GM23248 (cell line): ENCODE data around the gene NEIL1. TPM values are rescaled to one million over a fixed set of nuclear protein-coding genes. Genes with fewer than 3 reads are reported as not detected.
"Not testable (repeated sequence)": the region's sequence is repeated elsewhere in the genome, so short reads cannot be mapped to it uniquely, and the experiment has no call there.

Experiments used
- DNase-seq: peaks from one replicate; pipeline ENCODE4 v3.0.0-alpha.2; 2015
- H2AFZ ChIP-seq: fragments of 200-600 bp; sonication (generic); 2 replicates; pipeline ENCODE4 v1.6.1; 2016; ENCODE audit warnings: antibody characterized with exemption
- H3F3A ChIP-seq: fragments of 200-600 bp; sonication (generic); 2 replicates; pipeline ENCODE4 v1.6.1; 2016; ENCODE audit warnings: mild to moderate bottlenecking, antibody characterized with exemption, mixed run types; ENCODE audit not compliant: insufficient read depth
- H3K27ac ChIP-seq: fragments of 200-600 bp; sonication (generic); 2 replicates; pipeline ENCODE4 v1.5.1; 2016; ENCODE audit warnings: mild to moderate bottlenecking
- H3K27me3 ChIP-seq: fragments of 200-600 bp; sonication (generic); replicated peaks from 2 replicates; pipeline ENCODE4 v1.6.1; 2016; ENCODE audit warnings: mild to moderate bottlenecking; ENCODE audit not compliant: insufficient read depth
- H3K36me3 ChIP-seq: fragments of 200-600 bp; sonication (generic); 2 replicates; pipeline ENCODE4 v1.6.1; 2016; ENCODE audit warnings: low read depth, mild to moderate bottlenecking
- H3K4me1 ChIP-seq: fragments of 200-600 bp; sonication (generic); 2 replicates; pipeline ENCODE4 v1.6.1; 2016; ENCODE audit warnings: mild to moderate bottlenecking; ENCODE audit not compliant: insufficient read depth
- H3K4me2 ChIP-seq: fragments of 200-600 bp; sonication (generic); one replicate; pipeline ENCODE4 v1.6.1; 2016; ENCODE audit warnings: mild to moderate bottlenecking; ENCODE audit not compliant: unreplicated experiment
- H3K4me3 ChIP-seq: fragments of 200-600 bp; sonication (generic); 2 replicates; pipeline ENCODE4 v1.5.1; 2016; ENCODE audit warnings: mild to moderate bottlenecking
- H3K79me2 ChIP-seq: fragments of 200-600 bp; sonication (generic); 2 replicates; pipeline ENCODE4 v1.6.1; 2016; ENCODE audit warnings: mild to moderate bottlenecking; ENCODE audit not compliant: insufficient read depth
- H3K9ac ChIP-seq: fragments of 200-600 bp; sonication (generic); 2 replicates; pipeline ENCODE4 v1.6.1; 2016; ENCODE audit warnings: mild to moderate bottlenecking
- H3K9me2 ChIP-seq: fragments of 200-600 bp; sonication (generic); 2 replicates; pipeline ENCODE4 v1.6.1; 2016; ENCODE audit warnings: mixed run types, mild to moderate bottlenecking, moderate library complexity; ENCODE audit not compliant: insufficient read depth
- H3K9me3 ChIP-seq: fragments of 200-600 bp; sonication (generic); one replicate; pipeline ENCODE4 v1.6.1; 2017; ENCODE audit warnings: low read depth
- H4K20me1 ChIP-seq: fragments of 200-600 bp; sonication (generic); 2 replicates; pipeline ENCODE4 v1.6.0; 2016; ENCODE audit not compliant: insufficient read depth
- EZH2 ChIP-seq: fragments of 200-600 bp; sonication (generic); IDR thresholded peaks from 2 replicates; pipeline ENCODE4 v1.6.1; 2018; ENCODE audit warnings: antibody characterized with exemption, mild to moderate bottlenecking; ENCODE audit not compliant: insufficient read depth, poor library complexity, severe bottlenecking
- EZH2phosphoT487 ChIP-seq: fragments of 200-600 bp; sonication (generic); IDR thresholded peaks from 2 replicates; pipeline ENCODE4 v1.6.1; 2018; ENCODE audit warnings: antibody characterized with exemption, moderate library complexity, mild to moderate bottlenecking, low read depth; ENCODE audit not compliant: insufficient read depth
- WGBS, 2 experiments: methylation state at CpG; one replicate each; pipeline ENCODE4 v1.1.6; 2015 to 2017; ENCODE audit warnings: low lambda C conversion rate in 2 of 2, low coverage in 1 of 2; ENCODE audit errors: missing lambda C conversion rate in 2 of 2; 5-methylcytosine and 5-hydroxymethylcytosine counted together
- in situ Hi-C: fragments of 300-500 bp; cut with MboI; formaldehyde crosslinking; loops from 2 replicates; pipeline ENCODE4 v1.15.0; 2020
- polyA plus RNA-seq: library from polyadenylated mRNA; unstranded; fragments of >200 nt; fragmentation: Nextera tagmentation; extraction: Ambion mirVana; gene quantifications from 2 replicates; pipeline ENCODE4 v1.2.1, GENCODE V29; 2016
- total RNA-seq: library from RNA; depleted of rRNA; stranded (reverse); fragments of >200 nt; shearing (Covaris generic); gene quantifications from 2 replicates; pipeline ENCODE4 v1.2.3, GENCODE V29; 2014

NEIL1 gene
- total and polyA plus RNA-seq, 2 experiments from 2014 or later, result 3.9 to 15.9 TPM

DNA sequence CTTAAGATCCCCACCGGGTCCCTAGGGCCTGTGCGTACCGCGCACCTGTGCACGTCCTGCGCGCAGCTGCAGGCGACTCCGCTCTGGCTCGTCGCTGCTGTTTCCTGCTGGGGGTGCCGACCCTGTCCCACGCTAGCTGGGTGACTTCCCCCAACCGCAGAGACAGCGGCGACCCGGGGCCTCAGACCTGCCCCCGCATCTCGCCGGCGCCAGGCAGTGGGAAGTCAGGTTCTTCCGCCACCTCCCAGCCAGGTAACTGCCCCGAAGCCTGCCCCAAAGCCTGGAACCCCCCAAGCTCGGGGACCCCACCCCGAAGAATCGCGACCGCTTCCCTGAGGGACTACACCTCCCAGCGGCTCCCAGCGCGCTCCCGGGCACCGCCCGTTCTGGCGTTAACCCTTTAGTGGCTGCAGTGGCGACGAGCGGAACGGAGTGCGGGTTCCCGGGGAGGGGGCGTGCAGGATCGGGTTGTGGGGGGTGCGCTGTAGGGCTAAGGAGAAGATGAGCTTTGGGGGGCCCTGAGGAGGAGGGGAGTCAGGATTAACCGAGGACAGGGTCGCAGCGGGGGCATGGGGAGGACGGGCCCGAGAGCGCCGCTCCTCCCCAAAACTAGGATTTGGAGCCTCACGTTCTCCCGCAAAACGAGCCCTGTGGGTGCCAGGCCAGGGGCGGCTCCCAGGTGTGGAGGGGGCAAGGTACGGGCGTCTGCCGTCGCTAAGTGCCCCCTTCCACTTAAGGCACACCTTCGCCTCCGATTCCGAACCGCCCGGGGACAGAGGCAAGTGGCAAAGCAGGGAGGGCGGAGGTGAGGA lies 589 bp downstream of the NEIL1 start:
- 2 to 5% methylated on average over 46 to 62 of the region's 65 CpGs for WGBS, 2 experiments
- H3K27ac ChIP-seq, result no peak overlapping the region
- TF ChIP-seq EZH2, result no peak
- no peak for TF ChIP-seq EZH2phosphoT487
- peak overlapping the region; percentile 80 for H3K4me3 ChIP-seq
- no peaks in the 10 kb centered on the region for H3K36me3 ChIP-seq
- peak overlapping the region; percentile 93 for H3K4me2 ChIP-seq
- H3F3A ChIP-seq, result peaks cover 11% of the 10 kb centered on the region
- DNase-seq, result peak; percentile 60
- peak overlapping the region; percentile 76 for H3K9ac ChIP-seq
- no peaks in the 10 kb centered on the region for H3K4me1 ChIP-seq
- peak overlapping the region; percentile 92 for H2AFZ ChIP-seq
- H3K79me2 ChIP-seq, result no peaks in the 10 kb centered on the region
- no peaks in the 10 kb centered on the region for H3K9me2 ChIP-seq
- H3K27me3 ChIP-seq, result no peaks in the 10 kb centered on the region
- in situ Hi-C loops, result no loop called here
- H3K9me3 ChIP-seq, result no peaks in the 10 kb centered on the region
- no peaks in the 10 kb centered on the region for H4K20me1 ChIP-seq

DNA sequence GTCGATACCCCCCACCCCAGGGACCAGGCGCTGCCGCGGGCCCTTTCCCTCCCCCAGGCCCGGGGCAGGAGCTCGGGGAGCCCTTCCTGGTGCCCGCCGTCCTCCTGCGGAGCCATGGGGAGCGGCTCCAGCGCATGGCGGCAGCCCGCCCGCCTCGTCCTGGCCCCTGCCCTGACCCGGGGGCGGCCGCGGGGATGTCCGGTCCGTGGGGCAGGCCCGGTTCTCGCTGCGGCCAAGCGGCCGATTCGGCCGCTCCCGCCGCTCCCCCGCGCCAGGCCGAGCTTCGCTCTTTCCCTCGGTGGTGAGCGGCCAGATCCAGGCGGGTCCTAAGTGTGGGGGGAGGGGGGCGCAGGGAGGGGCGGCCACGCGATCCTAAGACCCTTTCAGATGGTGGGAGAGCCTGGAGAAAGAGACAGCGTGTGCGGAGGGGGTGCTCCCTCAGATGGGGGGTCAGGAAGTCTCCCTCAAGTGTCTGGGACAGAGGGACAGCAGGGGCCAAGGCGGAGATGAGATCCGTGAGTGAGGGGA lies 1.3 kb downstream of the NEIL1 start:
- H3K4me2 ChIP-seq, result peak overlapping the region; percentile 93
- no peak overlapping the region for H3K27ac ChIP-seq
- no peaks in the 10 kb centered on the region for H3K27me3 ChIP-seq
- no peaks in the 10 kb centered on the region for H3K4me1 ChIP-seq
- TF ChIP-seq EZH2phosphoT487, result no peak
- no peak for TF ChIP-seq EZH2
- peaks cover 11% of the 10 kb centered on the region for H3F3A ChIP-seq
- H2AFZ ChIP-seq, result peak overlapping the region; percentile 92
- H3K79me2 ChIP-seq, result no peaks in the 10 kb centered on the region
- no peaks in the 10 kb centered on the region for H3K9me2 ChIP-seq
- H3K4me3 ChIP-seq, result peak overlapping the region; percentile 80
- in situ Hi-C loops, result no loop called here
- no peaks in the 10 kb centered on the region for H3K36me3 ChIP-seq
- no peaks in the 10 kb centered on the region for H4K20me1 ChIP-seq
- no peaks in the 10 kb centered on the region for H3K9me3 ChIP-seq
- peak overlapping the region; percentile 76 for H3K9ac ChIP-seq
- 0 to 2% methylated on average over 36 to 37 of the region's 45 CpGs for WGBS, 2 experiments
- peak; percentile 44 for DNase-seq

DNA sequence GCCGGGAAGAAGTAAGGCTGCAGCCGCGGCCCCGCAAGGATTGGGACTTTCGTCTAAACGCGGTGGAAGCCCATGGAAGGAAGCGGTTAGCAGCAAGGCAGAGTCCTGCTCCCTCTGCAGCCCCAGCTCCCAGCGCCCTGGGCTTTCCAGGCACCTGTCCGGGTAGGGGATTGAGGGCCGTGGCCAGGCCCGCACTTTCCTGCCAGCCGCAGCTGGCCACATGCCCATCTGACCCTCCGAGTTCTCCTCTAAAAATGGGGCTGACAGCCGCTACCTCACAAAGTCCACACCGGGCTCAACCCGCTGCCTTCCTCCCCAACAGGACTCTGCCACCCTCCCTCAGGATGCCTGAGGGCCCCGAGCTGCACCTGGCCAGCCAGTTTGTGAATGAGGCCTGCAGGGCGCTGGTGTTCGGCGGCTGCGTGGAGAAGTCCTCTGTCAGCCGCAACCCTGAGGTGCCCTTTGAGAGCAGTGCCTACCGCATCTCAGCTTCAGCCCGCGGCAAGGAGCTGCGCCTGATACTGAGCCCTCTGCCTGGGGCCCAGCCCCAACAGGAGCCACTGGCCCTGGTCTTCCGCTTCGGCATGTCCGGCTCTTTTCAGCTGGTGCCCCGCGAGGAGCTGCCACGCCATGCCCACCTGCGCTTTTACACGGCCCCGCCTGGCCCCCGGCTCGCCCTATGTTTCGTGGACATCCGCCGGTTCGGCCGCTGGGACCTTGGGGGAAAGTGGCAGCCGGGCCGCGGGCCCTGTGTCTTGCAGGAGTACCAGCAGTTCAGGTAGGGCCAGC lies 1.9 kb downstream of the NEIL1 start:
- peak overlapping the region; percentile 92 for H2AFZ ChIP-seq
- WGBS, 2 experiments, result 35 to 36% methylated on average over 46 of the region's 46 CpGs

DNA sequence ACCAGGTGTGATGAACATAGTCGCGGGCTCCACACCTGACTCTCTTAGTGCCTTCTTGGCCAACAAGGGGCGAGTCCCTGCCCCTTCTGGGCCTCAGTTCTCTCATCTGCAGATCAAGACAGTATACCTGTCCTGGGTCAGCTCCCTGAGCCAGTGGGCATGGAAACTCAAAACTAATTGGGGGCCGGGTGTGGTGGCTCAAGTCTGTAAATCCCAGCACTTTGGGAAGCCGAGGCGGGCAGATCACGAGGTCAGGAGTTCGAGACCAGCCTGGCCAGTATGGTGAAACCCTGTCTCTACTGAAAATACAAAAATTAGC lies 2.5 kb downstream of the NEIL1 start:
- H2AFZ ChIP-seq, H3K9ac ChIP-seq, DNase-seq, H3K9me3 ChIP-seq, H3F3A ChIP-seq, H4K20me1 ChIP-seq, H3K9me2 ChIP-seq, H3K36me3 ChIP-seq, H3K4me1 ChIP-seq, H3K27ac ChIP-seq, H3K79me2 ChIP-seq, H3K4me2 ChIP-seq, H3K4me3 ChIP-seq, H3K27me3 ChIP-seq, in situ Hi-C loops: not testable (repeated sequence)
- WGBS, 2 experiments, result 98 to 100% methylated on average over 7 to 8 of the region's 8 CpGs

More for the DNA sequence above, 1.9 kb downstream of the NEIL1 start:
- Histone ChIP-seq H3K9me2 (no peaks in the 10 kb centered on the region), H3K79me2 (no peaks in the 10 kb centered on the region), H3K9me3 (no peaks in the 10 kb centered on the region), H3K27me3 (no peaks in the 10 kb centered on the region), H3K27ac (no peak overlapping the region), H3K4me2 (peak overlapping the region; percentile 93), H3K4me3 (peak overlapping the region; percentile 80), H3K36me3 (no peaks in the 10 kb centered on the region), H3K9ac (peak overlapping the region; percentile 76), H4K20me1 (no peaks in the 10 kb centered on the region), H3K4me1 (no peaks in the 10 kb centered on the region), H3F3A (peaks cover 11% of the 10 kb centered on the region)
- DNase-seq, result peak; percentile 41
- in situ Hi-C loops, result no loop called here
- TF ChIP-seq EZH2 (no peak), EZH2phosphoT487 (no peak)
